ACHN (cell line): Measurements from ENCODE around the gene KRT9.

Experiments
- DNase-seq: peaks from one replicate; pipeline ENCODE4 v3.0.0-alpha.2; 2015
- in situ Hi-C: cut with HindIII; loops from 2 replicates; pipeline ENCODE4 v1.10.0; 2017; ENCODE audit warnings: low sequenced_read_pairs, low pct_ligation_motif_present, low pct_unique_long_range_greater_than_20kb

Gene KRT9

GRCh38 chr17:41536741-41537613, 34.9 kb downstream of the KRT9 start:
- DNase-seq, result no peak
- in situ Hi-C loops, result no loop called here

- in situ Hi-C loops, result no loop called here
- no peak for DNase-seq
Measured at GRCh38 chr17:41535764-41536481, 35.9 kb downstream of the KRT9 start.

GRCh38 chr17:41534899-41535546, 36.8 kb downstream of the KRT9 start:
- no peak for DNase-seq
- in situ Hi-C loops, result no loop called here

- in situ Hi-C loops, result no loop called here
- DNase-seq, result no peak
Measured at GRCh38 chr17:41533613-41534012, 38.2 kb downstream of the KRT9 start.

- in situ Hi-C loops, result no loop called here
- DNase-seq, result no peak
Measured at GRCh38 chr17:41532947-41533570, 38.8 kb downstream of the KRT9 start.

- no peak for DNase-seq
- in situ Hi-C loops, result no loop called here
Measured at GRCh38 chr17:41531993-41532392, 39.9 kb downstream of the KRT9 start.

- in situ Hi-C loops, result no loop called here
Measured at GRCh38 chr17:41530062-41531048, 41.5 kb downstream of the KRT9 start.

GRCh38 chr17:41529491-41529915, 42.4 kb downstream of the KRT9 start:
- in situ Hi-C loops, result no loop called here

More at GRCh38 chr17:41530062-41531048, 41.5 kb downstream of the KRT9 start:
- DNase-seq, result peak; percentile 97

GRCh38 chr17:41528959-41529353, 42.9 kb downstream of the KRT9 start:
- DNase-seq, result no peak

More at GRCh38 chr17:41529491-41529915, 42.4 kb downstream of the KRT9 start:
- peak; percentile 14 for DNase-seq

GRCh38 chr17:41527063-41528023, 44.5 kb downstream of the KRT9 start:
- in situ Hi-C loops, result no loop called here
- DNase-seq, result peak; percentile 58

More at GRCh38 chr17:41528959-41529353, 42.9 kb downstream of the KRT9 start:
- in situ Hi-C loops, result no loop called here

GRCh38 chr17:41524261-41524660, 47.6 kb downstream of the KRT9 start:
- in situ Hi-C loops, result no loop called here
- DNase-seq, result no peak

- no peak for DNase-seq
- in situ Hi-C loops, result no loop called here
Measured at GRCh38 chr17:41523787-41524186, 48.1 kb downstream of the KRT9 start.

GRCh38 chr17:41523225-41523593, 48.6 kb downstream of the KRT9 start:
- in situ Hi-C loops, result no loop called here
- DNase-seq, result no peak

- DNase-seq, result peak; percentile 40
- in situ Hi-C loops, result no loop called here
Measured at GRCh38 chr17:41522301-41523224, 49.3 kb downstream of the KRT9 start.

GRCh38 chr17:41521574-41522261, 50.1 kb downstream of the KRT9 start:
- in situ Hi-C loops, result no loop called here
- peak; percentile 91 for DNase-seq
